GM18520 (cell line): ENCODE measurements around the gene LMO7.
"Not testable (repeated sequence)": the region's sequence is repeated elsewhere in the genome, so short reads cannot be mapped to it uniquely, and the experiment has no call there.

ENCODE experiments used
- ATAC-seq: cut with Tn5 transposase; IDR thresholded peaks from one replicate; pipeline ENCODE4 v1.9.1; 2021; ENCODE audit not compliant: unreplicated experiment

LMO7 gene

DNA sequence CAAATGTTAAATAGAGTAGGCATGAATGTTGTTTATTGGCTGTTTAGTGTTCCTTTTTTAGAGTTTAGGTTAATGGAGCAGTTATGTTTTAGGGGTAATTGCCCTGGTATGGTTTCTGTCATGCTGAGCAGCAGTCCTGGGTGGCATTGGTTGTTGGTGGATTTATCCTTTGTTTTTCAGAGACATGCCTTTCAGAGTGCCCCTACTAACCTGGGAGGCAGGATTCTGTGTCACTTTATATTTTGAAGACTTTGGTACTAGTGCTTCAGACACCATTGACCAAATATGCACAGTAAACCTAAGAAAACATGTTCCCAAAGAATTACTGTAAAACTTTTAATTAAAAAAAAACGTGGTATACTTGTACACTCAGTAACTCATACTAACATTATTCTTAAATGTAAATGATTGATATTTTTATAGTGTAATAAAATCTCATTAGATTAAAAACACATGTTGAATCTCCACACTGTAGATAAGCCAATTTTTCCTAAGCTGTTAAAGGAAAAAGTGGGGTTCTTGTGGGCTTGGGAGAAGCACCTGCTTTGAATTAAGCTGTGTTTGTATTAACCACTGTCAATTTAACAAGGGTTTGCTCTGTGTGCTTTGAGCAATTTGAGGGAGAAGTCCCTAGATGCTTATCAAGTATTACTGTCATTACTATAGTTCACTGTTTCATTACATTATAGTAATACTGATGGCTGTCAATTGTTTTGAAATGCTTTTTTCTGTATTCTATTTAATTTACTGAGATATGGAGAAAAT lies 133.2 kb downstream of the LMO7 start:
- no peak for ATAC-seq

- ATAC-seq: no peak
Observed at GRCh38 chr13:75770164-75770563, 134.0 kb downstream of the LMO7 start.

- no peak for ATAC-seq
Observed at GRCh38 chr13:75770592-75771011, 134.5 kb downstream of the LMO7 start.

GRCh38 chr13:75771226-75771625 lies 135.1 kb downstream of the LMO7 start:
- no peak for ATAC-seq

- no peak for ATAC-seq
Observed at GRCh38 chr13:75771818-75772217, 135.7 kb downstream of the LMO7 start.

GRCh38 chr13:75774176-75774575 lies 138.0 kb downstream of the LMO7 start:
- no peak for ATAC-seq

GRCh38 chr13:75776550-75776949 lies 140.4 kb downstream of the LMO7 start:
- no peak for ATAC-seq

GRCh38 chr13:75779393-75779792 lies 143.3 kb downstream of the LMO7 start:
- ATAC-seq: no peak

- ATAC-seq: not testable (repeated sequence)
Observed at GRCh38 chr13:75780103-75780502, 144.0 kb downstream of the LMO7 start.

DNA sequence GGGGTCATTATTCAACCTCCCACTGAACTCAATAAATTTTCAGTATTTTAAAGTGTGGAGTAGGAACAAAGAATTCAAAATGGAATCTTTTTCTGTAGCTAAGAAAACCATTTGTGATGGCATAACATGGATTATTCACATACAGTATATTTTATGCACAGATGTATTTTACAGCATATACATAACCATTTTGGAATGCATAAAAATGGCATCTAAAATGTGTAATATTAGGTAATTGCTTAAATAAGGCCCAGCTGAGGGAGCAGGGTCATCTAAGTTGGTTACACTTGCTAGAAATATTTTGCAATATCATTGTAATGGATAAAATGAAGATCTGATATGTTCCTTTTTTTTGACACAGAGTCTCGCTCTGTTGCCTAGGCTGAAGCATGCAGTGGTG lies 146.9 kb downstream of the LMO7 start:
- ATAC-seq: no peak

DNA sequence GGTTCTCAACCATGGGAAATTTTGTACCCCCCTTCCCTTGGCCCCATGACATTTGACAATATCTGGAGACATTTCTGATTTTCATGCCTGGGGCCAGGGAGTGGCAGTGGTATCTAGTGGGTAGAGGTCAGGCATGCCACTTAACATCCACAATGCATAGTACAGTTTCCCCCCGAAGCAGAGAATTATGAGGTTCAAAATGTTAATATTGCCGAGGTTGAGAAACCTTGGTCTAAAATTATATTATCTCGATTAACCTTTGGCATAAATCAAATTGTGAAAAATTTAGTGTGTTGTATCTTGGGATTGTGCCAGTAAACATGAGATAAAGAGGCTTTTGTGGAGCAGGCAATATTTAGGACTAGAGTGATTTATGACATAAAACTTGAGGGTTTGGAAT lies 147.9 kb downstream of the LMO7 start:
- ATAC-seq: no peak

DNA sequence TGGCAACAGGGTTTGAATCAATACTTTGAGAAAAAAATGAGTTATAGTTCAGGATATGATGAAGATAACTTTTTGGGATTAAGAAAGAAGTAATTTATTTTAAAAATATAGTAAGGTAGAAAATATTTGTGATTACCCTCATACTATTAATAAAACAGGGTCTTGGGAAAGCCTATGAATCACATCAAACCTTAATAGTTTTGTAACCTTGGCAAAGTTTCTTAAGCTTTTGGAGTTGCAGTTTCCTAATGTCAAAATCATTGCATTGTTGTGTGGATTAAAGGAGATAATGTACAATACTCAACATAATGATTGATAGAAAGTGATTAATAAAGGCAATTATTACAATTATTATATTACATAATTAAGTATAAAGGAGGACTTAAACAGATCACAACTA lies 149.0 kb downstream of the LMO7 start:
- ATAC-seq: no peak

DNA sequence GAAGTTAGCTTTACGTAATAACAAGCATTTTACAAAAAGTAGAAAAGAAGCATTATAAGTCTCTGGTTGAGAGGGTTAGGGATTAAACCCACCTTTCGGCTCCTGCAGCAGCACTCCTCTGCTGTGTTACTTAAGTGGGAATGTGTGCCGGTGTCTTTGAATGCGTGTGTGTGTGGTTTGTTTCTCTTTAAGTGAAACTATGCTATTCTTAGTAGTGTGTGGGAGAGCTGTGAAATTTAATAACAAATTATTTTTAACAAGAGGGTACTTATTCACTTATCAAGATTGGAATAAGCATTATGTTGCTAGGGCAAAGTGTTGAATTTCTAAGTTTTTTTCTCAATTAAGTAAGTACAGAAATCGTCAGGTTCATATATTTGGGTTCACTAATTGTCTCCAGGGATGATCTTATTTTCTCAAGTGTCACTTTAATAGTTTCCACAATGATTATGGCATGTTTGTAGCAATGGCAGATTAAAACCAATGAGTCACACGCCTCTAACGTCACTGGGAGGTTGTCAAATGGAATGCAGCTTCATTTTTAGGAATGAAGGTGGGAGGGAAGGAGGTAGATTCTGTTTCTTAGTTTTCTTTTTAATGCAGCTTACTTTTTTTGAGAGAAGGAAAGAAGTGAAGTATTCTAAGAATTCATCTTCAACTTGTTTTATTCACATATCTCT lies 151.3 kb downstream of the LMO7 start:
- ATAC-seq: no peak

GRCh38 chr13:75788481-75788981 lies 152.4 kb downstream of the LMO7 start:
- no peak for ATAC-seq

GRCh38 chr13:75789451-75790197 lies 153.5 kb downstream of the LMO7 start:
- ATAC-seq: no peak

- ATAC-seq: no peak
Observed at GRCh38 chr13:75790198-75790970, 154.3 kb downstream of the LMO7 start.

- no peak for ATAC-seq
Observed at GRCh38 chr13:75792526-75793187, 156.5 kb downstream of the LMO7 start.

GRCh38 chr13:75793188-75793567 lies 157.0 kb downstream of the LMO7 start:
- not testable (repeated sequence) for ATAC-seq

DNA sequence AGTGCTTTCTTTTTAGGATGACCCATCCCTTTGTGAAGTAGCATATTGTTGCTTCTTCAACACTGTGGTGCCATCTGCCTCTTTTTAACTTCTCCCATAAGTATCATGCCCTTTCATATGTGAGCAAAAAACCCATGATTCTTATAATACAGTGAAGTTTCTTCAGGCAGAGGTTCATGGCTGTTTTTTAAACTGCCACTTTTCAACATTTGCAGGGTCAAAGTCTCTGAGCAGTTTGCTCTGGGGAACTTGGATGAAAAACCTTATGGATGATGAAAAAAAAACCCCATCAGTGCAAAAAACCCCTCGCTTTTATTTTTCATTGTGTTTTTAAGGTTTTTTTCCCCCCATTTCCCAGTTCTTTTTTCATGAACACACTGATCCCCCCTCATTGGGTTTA lies 158.5 kb downstream of the LMO7 start:
- ATAC-seq: no peak

DNA sequence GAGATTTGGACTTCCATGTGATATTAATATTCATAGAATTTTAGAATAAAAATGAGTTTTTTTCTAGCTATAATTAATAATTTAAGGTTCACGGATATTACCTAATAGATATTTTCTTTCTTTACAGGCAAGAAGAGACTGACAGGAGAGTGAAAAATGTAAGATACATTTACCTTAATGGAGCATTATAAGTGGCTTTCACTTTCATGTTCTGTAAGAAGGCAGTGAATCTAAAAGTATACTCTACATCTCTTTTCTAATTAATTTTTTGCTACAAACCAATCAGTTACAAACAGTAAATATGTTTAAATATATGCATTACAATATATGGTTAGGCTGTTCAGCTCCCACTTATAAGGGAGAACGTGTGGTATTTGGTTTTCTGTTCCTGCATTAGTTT lies 159.1 kb downstream of the LMO7 start:
- ATAC-seq: no peak
